HepG2 (cell line): ENCODE data around the gene UAP1L1. TPM values are rescaled to one million over a fixed set of nuclear protein-coding genes. Genes with fewer than 3 reads are reported as not detected.

Experiments
- ARID2 ChIP-seq: sonication (generic); formaldehyde crosslinking; IDR thresholded peaks from 2 replicates; pipeline ENCODE4 v1.8.1; 2022; ENCODE audit warnings: mild to moderate bottlenecking, missing genetic modification reagents, borderline replicate concordance
- ARID4A ChIP-seq: sonication (generic); formaldehyde crosslinking; IDR thresholded peaks from 2 replicates; pipeline ENCODE4 v1.5.0; 2020; ENCODE audit warnings: mild to moderate bottlenecking, missing genetic modification reagents, borderline replicate concordance
- ARNT2 ChIP-seq: sonication (generic); formaldehyde crosslinking; IDR thresholded peaks from 2 replicates; pipeline ENCODE4 v1.8.0; 2022; ENCODE audit warnings: mild to moderate bottlenecking, low read depth, missing genetic modification reagents, moderate library complexity
- ARNTL ChIP-seq: sonication (generic); formaldehyde crosslinking; IDR thresholded peaks from 2 replicates; pipeline ENCODE4 v1.4.0; 2020; ENCODE audit warnings: mild to moderate bottlenecking, missing genetic modification reagents
- CBFB ChIP-seq: sonication (generic); formaldehyde crosslinking; IDR thresholded peaks from 2 replicates; pipeline ENCODE4 v1.4.0; 2020; ENCODE audit warnings: missing genetic modification reagents
- HNF1A ChIP-seq, 2 experiments: sonication (generic) in 1 of 2; formaldehyde crosslinking in 1 of 2; IDR thresholded peaks; 2 replicates each; pipeline versions ENCODE4 v1.4.0 to v1.6.1; 2016 to 2020; ENCODE audit warnings: borderline replicate concordance in 1 of 2, low read depth in 1 of 2, mild to moderate bottlenecking in 1 of 2, missing genetic modification reagents in 1 of 2
- MXI1 ChIP-seq: IDR thresholded peaks from 3 replicates; pipeline ENCODE4 v1.6.1; 2012; ENCODE audit warnings: low read depth, low read length, inconsistent platforms, borderline replicate concordance
- NR2C2 ChIP-seq: sonication (generic); formaldehyde crosslinking; IDR thresholded peaks from 2 replicates; pipeline ENCODE4 v1.4.0; 2020; ENCODE audit warnings: missing genetic modification reagents, mild to moderate bottlenecking, moderate library complexity, borderline replicate concordance
- PHF5A ChIP-seq: IDR thresholded peaks from one replicate; pipeline ENCODE4 v1.6.1; 2018; ENCODE audit warnings: low read depth, missing genetic modification reagents; ENCODE audit not compliant: unreplicated experiment
- PHF8 ChIP-seq: sonication (generic); formaldehyde crosslinking; IDR thresholded peaks from 2 replicates; pipeline ENCODE4 v1.5.0; 2020; ENCODE audit warnings: missing genetic modification reagents
- SP1 ChIP-seq, 2 experiments: fragments of 450-650 bp in 1 of 2; sonication (generic) in 1 of 2; formaldehyde crosslinking in 1 of 2; IDR thresholded peaks; 2 replicates each; pipeline versions ENCODE4 v1.4.0 to v1.6.1; 2016 to 2020; ENCODE audit warnings: missing genetic modification reagents in 1 of 2
- YEATS4 ChIP-seq: sonication (generic); formaldehyde crosslinking; IDR thresholded peaks from 2 replicates; pipeline ENCODE4 v1.4.0; 2020; ENCODE audit warnings: missing genetic modification reagents, borderline replicate concordance
- ZNF562 ChIP-seq: sonication (generic); formaldehyde crosslinking; IDR thresholded peaks from 2 replicates; pipeline ENCODE4 v1.8.0; 2022; ENCODE audit warnings: missing genetic modification reagents, borderline replicate concordance
- ZNF615 ChIP-seq: sonication (generic); formaldehyde crosslinking; IDR thresholded peaks from 2 replicates; pipeline ENCODE4 v1.5.0; 2020; ENCODE audit warnings: mild to moderate bottlenecking, missing genetic modification reagents, borderline replicate concordance
- ZNF629 ChIP-seq: sonication (generic); formaldehyde crosslinking; conservative IDR thresholded peaks from 2 replicates; pipeline ENCODE4 v1.5.0; 2020; ENCODE audit warnings: missing genetic modification reagents
- polyA plus RNA-seq, 8 experiments: library from polyadenylated mRNA; depleted of rRNA in 3 of 8; stranded (reverse) in 7 of 8; unstranded in 1 of 8; fragments of >200 nt; fragmentation: Illumina TruSeq in 4 of 8; extraction: Trizol in 4 of 8; gene quantifications; 2 replicates each; pipeline versions ENCODE4 v1.2.1 to v1.2.3, GENCODE V29; 2011 to 2016; ENCODE audit warnings: low read depth in 4 of 8, missing spikeins in 1 of 8, mixed read lengths in 1 of 8; ENCODE audit not compliant: insufficient read depth in 1 of 8
- total RNA-seq, 5 experiments: library from RNA; depleted of rRNA; stranded (reverse); fragments of >200 nt; fragmentation: Illumina TruSeq; extraction: Trizol; gene quantifications; 2 replicates each; pipeline ENCODE4 v1.2.3, GENCODE V29; 2016; ENCODE audit warnings: low read depth in 1 of 5
- TF ChIP-seq, protein P1 (sequence below): sonication (generic); formaldehyde crosslinking; IDR thresholded peaks from 2 replicates; pipeline ENCODE4 v1.4.0; 2020; ENCODE audit warnings: missing genetic modification reagents

The UAP1L1 gene
- total and polyA plus RNA-seq, 2 of the 13 experiments (the other 11 are each of a cell fraction or from before 2014, with no cell fraction given) = 5.4 to 6.4 TPM

GRCh38 chr9:137077010-137077747 is at the start of gene UAP1L1 (continued):
- no peak for TF ChIP-seq ARNTL (CRISPR knock-in tag)
- peak; percentile 49; the same call in 1 of the 2 replicates for TF ChIP-seq PHF8 (CRISPR knock-in tag)
- TF ChIP-seq ARID2 (CRISPR knock-in tag) = no peak
- TF ChIP-seq ZNF615 (CRISPR knock-in tag) = no peak
- TF ChIP-seq ARID4A = peak; percentile 49; the same call in 1 of the 2 replicates
- TF ChIP-seq ARNT2 (CRISPR knock-in tag) = peak; percentile 28; the same call in 1 of the 2 replicates
- TF ChIP-seq, protein P1, sequence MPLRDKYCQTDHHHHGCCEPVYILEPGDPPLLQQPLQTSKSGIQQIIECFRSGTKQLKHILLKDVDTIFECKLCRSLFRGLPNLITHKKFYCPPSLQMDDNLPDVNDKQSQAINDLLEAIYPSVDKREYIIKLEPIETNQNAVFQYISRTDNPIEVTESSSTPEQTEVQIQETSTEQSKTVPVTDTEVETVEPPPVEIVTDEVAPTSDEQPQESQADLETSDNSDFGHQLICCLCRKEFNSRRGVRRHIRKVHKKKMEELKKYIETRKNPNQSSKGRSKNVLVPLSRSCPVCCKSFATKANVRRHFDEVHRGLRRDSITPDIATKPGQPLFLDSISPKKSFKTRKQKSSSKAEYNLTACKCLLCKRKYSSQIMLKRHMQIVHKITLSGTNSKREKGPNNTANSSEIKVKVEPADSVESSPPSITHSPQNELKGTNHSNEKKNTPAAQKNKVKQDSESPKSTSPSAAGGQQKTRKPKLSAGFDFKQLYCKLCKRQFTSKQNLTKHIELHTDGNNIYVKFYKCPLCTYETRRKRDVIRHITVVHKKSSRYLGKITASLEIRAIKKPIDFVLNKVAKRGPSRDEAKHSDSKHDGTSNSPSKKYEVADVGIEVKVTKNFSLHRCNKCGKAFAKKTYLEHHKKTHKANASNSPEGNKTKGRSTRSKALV = peak; percentile 74
- TF ChIP-seq YEATS4 = peak; percentile 28; the same call in 1 of the 2 replicates
- TF ChIP-seq ZNF562 (CRISPR knock-in tag) = no peak
- TF ChIP-seq SP1 (IDR thresholded peaks at IDR 0.05) = no peak
- TF ChIP-seq SP1 (CRISPR knock-in tag; IDR thresholded peaks at IDR 0.05) = peak; percentile 24; the same call in 1 of the 2 replicates
- no peak for TF ChIP-seq ZNF629 (CRISPR knock-in tag)
- TF ChIP-seq CBFB (CRISPR knock-in tag) = no peak
- TF ChIP-seq PHF5A (CRISPR knock-in tag) = no peak
- TF ChIP-seq NR2C2 (CRISPR knock-in tag) = 0 out of 2 replicates have a peak, but pooled peaks have one; percentile 2
- no peak for TF ChIP-seq HNF1A (IDR thresholded peaks at IDR 0.05; ENCODE audit: low read depth)
- TF ChIP-seq HNF1A (CRISPR knock-in tag; IDR thresholded peaks at IDR 0.05; ENCODE audit: borderline replicate concordance) = peak; percentile 37; the same call in 1 of the 2 replicates
- 0 out of 3 replicates have a peak, but pooled peaks have one; percentile 21 for TF ChIP-seq MXI1
